Fibroblast of skin of left biceps (primary cell): ENCODE results near the gene TATDN2.
"Not testable (repeated sequence)": the region's sequence is repeated elsewhere in the genome, so short reads cannot be mapped to it uniquely, and the experiment has no call there.

Experiments
- DNase-seq, 2 experiments: peaks; one replicate each; pipeline ENCODE4 v3.0.0-alpha.2; 2013; ENCODE audit warnings: low read depth in 2 of 2

Gene TATDN2

DNA sequence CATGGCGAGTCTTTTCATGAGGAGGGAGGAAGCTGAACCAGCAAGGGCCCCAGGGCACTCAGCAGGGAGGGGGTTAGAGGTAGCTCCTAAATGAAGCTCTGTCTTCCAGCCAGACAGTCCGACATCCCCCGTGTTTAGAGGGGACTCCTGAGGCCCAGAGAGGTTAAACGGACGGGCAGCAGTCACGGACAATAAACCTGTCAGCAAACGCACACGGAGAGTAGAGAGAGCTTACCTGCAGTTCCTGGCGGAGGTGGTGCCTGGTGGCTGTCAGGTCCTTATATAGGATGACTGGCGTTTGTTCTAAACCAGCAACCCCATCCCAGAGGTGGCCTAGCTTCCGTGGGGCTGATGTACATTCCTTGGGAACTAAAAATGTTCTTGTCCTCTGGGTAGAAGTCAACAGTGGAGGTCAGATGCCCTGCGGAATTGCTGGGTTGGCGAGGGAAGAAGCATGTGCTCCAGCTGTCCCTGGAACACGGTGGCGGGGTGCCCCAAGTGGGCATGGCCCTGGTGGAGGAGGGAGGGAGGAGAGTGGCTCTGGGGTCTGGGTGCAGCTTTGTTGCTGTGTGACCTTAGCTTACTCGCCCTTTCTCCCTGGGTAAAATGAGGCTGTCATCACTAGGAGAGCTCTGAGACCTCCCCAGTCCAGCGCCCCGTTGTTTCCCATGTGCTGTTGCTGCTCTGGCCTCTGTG, 42.4 kb downstream of the TATDN2 start:
- no peak for DNase-seq

DNA sequence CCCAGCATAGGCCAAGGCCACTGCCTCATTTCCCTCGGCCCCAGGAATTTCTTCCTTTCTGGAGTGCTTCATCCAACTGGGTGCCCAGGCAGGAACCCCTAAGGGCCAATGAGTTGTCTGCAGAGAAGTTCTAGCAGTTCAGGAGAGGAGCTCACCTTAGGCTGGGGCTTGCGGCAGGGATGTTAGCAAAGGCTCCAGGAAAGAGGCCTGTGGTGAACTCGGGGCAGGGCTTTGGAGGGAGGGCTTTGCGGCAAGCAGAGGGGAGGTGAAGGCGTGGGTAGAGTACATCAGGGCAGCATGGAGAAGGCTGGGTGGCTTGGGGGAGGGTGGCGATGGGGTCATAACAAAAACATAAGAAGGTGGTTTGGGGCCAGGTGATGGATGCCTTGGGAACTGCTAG, 43.4 kb downstream of the TATDN2 start:
- DNase-seq = no peak

DNA sequence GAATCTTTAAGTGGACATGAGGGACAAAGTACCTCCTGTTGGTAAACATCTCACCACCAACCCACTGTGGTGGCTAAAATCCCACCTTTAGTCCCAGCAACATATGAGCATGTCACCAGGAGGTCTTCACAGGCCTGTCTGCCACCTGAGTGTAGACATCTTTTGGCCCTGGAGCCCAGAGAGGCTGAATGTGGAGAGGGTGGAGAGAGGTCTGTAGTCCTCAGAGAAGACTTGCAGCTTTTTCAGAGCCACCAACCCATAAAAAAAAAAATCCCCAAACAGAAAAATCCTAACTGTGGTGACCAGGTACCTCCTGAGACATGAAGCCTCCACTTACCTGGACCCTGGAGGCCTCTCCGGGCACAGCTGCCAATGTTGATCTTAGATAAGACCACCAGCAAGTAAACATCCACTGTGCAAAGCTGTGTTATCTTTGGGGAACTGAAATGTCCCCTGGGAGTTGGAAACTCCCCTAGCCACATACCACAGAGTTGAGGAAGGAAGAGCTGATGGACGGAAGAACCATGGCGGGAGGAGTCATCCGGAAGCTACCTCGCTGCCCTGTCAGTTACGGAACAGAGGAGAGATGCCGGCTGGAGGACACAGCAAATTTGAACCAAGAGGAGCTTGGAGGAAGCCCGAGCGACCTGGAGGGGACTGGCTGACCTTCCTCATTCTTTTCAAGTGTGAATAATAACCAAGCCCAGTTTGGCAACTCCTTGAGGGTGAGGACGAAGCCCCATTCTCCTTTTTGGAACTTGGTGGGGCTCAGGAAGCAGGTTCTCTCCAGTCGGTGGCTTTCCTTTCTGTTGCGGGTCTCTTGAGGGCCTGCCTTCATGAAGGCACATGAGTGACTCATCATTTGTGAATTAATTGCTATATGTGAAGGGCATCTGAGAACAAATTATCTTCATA, 44.5 kb downstream of the TATDN2 start, which contains the start of gene GHRL:
Gene GHRL (minus strand): TSS at position 443 of the 915 bp plus-strand sequence. CDS start 2,767 bp downstream, outside the sequence.
- no peak for DNase-seq

DNA sequence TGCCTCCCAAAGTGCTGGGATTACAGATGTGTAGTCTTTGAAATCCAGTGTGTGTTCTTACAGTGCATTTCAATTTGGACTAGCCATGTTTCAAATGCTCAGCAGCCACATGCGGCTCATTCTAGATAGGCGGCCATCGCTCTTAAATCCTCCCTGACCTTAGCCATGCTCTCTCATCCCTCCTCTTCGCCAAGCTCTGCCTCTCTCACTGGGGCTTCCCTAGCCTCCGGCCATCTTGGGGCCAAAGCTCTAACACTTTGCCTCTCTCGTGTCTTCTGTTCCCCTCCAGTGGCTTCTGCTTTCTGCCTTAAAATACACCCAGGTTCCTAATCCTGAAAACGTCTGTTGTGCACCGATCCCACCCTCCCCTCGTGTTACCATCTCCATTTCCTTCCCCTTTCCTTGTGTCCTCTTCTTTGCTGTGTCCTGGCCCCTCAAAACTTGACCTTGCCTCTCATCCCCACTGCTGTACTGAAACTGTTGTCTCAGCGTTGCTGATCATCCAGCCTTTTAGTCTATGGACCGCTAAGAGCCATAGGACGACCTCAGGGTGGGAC, 45.8 kb downstream of the TATDN2 start:
- no peak for DNase-seq

DNA sequence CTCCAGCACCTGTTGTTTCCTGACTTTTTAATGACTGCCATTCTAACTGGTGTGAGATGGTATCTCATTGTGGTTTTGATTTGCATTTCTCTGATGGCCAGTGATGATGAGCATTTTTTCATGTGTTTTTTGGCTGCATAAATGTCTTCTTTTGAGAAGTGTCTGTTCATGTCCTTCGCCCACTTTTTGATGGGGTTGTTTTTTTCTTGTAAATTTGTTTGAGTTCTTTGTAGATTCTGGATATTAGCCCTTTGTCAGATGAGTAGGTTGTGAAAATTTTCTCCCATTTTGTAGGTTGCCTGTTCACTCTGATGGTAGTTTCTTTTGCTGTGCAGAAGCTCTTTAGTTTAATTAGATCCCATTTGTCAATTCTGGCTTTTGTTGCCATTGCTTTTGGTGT, 49.8 kb downstream of the TATDN2 start:
- not testable (repeated sequence) for DNase-seq

DNA sequence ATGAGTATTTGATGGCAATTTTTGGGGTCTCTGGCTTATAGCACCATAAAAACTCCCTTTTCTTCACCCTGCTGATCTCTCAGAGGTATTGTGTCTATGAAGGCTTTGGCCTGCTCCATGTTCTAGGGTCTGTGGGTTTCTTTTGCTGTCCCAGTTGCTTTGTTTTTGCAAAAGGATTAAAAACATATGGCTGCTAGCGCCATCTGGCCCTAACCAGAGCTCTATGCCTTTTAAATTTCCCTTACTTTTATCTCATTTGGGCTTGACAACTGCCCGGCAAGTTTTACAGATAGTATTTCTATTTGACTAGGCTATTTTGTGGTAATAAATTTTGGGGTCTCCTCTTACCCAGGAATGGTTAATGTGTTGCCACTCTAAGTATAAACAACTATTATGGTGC, 50.9 kb downstream of the TATDN2 start:
- no peak for DNase-seq

DNA sequence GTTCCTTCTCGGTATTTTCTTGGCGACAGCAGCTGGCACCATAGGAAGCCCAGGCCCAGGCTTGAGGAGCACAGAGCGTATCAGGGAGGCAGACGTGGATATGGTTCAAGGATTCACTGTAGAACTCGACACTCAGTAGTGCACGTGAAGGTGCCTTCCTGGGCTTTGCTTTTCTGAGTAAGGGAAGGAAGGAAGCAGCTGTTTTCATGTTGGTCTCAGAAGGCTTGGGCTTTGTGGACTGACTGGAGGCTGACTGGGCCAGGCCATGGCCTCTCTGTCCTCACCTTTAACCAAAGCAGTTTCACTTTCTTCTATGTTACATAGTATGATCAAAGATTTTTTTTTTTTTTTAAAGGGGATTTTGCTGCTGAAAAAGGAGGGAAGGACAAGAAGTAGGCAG, 51.4 kb downstream of the TATDN2 start:
- DNase-seq = no peak

DNA sequence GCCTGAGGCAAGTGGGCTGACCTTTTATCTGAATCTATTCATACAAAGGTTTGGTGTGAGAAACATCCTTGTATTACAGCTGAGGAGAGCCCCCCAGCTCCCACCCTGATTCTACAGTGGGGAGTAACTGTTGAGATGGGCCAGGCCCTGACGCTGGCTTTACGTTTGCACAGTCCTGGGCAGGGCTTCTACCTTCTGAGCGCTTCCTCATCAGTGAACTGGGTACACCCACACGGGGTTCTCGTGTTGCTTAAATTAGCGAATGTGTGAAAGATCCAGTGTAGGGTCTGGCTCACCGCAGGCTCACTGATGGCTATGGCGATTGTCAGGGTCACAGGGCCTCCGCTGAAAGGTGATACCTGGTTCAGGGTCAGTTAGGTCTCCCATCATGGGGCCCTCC, 51.8 kb downstream of the TATDN2 start:
- DNase-seq = no peak

DNA sequence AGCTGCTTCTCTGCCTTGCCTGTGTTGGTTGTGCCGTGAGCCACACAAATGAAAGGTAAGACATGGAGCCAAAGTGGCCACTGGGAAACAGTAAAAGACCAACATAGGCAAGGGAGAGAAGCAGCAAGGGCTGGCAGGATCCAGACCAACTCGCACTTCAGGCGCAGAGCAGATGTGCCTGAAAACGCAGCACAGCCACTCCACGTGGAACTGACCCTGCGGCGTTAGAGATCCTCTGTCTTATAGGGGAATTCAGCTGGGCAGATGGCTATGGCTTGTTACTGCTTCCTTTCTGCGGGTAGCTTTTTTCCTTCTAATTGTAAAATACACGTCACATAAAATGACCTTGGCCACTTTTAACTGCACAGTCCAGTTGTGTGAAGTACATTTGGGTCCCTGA, 54.8 kb downstream of the TATDN2 start:
- DNase-seq = no peak

DNA sequence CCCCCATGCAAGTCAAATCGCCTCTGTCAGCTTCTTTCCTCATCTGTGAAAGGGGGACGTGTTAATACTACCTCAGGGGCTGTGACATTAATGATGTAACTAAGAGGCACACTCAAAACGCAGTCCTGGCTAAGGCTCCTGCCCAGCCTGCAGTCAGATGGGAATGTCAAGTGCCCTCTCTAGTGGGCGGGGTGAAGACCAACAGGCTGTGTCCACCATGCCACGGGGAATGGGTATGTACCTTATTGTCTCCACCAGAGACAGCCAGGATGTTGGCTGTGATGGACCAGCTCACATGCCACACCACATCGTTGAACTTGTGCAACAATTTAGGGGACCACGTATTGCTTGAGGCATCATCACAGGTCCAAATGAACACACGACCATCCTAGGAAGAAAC, 55.5 kb downstream of the TATDN2 start:
- DNase-seq = no peak

DNA sequence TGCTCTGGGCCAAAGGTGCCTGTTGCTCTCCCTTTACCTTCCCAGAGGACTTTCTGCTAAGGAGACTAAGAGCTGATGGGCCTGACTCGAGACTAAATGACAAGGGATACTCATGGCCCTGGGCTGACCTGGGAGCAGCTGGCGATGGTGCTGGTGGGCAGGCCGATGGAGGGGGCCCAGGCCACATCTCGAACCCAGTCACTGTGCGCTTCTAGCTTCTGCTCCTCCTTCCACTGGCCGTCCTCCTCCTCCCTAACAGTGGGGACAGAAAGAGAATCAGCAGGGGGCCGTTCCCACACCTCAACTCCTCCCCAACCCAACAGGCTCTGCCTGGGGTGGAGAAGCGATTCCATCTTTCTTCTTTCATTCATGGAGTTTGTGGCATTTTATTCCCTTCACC, 56.6 kb downstream of the TATDN2 start:
- DNase-seq = no peak

DNA sequence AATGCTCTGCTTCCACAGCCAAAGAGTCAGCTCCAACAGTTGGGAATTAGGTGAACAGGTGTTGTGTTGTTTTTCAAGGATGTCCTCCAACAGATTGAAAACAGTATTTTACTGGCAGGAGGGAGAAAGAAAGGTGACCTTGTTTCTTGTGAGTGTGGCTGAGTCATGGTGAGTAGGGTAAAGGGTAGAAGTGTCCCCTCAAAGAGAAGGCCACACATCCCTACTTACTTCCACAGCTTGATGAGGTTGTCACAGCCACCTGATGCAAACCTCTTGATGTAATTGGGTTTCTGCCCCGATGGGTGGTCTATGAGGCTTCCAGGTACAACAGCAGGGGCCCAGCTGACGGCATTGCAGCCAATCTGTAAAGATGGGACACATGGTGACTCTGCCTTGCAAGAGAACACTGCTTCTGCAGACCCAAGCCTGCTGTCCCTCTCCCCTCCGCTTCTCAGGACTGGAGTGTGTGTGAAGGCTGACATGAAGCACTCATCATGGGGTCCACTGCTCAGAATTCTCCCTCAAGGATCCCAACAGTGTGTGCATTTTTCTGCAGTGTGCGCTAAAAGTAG, 57.2 kb downstream of the TATDN2 start:
- no peak for DNase-seq

DNA sequence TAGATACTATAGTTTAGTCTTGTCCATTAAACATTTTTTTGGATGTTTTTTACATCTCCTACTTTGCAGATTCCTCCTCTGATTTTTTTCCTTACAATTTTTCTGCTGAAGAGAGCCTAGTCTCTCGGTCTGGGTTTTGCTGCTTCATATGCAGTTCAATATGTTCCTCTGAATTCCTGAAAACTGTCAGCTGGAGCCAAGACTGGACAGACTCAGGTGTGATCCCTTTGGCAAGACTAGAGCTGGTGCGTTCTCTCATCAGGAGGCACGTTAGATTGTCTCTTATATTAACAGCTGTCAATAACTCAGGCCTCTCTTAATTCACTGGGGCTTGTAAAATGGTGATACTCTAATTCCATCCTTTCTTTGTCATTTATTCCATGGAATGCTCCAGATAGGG, 57.9 kb downstream of the TATDN2 start:
- DNase-seq = no peak

DNA sequence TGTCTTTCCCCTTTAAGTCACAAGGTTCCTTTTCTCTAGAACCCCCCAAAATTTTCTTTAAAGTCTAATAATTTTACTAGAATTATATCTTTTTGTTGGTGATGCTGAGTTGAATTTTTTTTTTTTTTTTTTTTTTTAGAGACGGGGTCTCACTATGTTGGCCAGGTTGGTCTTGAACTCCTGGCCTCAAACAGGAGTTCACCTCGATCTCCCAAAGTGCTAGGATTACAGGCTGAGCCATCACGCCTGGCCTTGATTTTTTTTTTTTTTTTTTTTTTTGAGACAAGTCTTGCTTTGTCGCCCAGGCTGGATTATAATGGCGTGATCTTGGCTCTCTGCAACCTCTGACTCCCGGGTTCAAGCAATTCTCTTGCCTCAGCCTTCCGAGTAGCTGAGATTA, 60.4 kb downstream of the TATDN2 start:
- DNase-seq = no peak

DNA sequence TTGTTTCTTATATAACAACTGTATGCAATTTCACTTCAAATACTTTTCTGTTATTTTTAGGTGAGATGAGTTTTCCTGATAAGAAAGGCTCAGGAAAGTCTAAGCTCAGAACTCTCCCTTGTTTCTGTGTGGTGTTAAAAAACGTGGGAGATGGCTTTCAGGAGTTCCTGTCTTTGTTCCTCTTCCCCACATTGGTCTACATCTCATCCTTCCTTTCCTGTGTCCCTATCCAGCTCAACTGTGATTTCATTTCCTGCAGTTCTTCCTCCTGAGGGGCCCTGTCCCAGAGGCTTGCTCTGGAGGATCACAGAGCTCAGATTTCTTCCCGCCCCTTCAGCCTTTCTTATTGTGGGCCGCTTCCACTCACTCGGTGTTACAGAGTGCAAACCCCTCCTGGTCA, 61.5 kb downstream of the TATDN2 start:
- no peak for DNase-seq

DNA sequence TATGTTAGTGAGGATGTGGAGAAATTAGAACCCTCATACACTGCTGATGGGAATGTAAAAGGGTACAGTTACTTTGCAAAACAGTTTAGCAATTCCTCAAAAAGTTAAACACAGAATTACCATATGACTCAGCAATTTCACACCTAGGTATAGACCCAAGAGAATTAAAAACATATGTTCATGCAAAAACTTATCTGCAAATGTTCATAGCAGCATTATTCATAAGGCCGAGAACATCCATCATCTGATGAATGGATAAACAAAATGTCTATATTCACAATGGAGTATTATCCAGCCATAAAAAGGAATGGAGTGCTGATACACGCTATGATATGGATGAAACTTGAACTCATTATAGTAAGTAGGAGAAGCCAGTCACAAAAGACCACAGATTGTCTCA, 62.3 kb downstream of the TATDN2 start:
- peak; percentile 47 to 50 for DNase-seq

DNA sequence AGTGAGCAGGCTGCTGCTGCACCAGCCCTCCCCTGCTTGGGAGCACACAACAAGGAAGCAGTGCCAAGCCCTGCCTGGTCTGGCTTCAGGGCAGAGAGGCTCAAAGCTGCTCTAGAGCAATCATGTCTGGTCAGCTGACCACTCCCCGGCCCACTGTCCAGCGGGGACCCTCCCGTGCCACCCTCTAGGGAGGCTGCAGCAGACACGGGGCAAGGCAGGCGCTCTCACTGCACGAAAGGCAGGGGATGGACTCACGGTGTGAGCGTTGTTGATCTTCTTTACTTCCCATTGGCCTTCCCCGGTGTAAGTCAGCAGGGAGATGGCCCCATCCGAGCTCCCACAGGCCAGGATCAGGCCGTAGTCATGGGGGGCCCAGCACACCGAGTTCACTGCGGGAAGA, 63.5 kb downstream of the TATDN2 start:
- no peak for DNase-seq

DNA sequence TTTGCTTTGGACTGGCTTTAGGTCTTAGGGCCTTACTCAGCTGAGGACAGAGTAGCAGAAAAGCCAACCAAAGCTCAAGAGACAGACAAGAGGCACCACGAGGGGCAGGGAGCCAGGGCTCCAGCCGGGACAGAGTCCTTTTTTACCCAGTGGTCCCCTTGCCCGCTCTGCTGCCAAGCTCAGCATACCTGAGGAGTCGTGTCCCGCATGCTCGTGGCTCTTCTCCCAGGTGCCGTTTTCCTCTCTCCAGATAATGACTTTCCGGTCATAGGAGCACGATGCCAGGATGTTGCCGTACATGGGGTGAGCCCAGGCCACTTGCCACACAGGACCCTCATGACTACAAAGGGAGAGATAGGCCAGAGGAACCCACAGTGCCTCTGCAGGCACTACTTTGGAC, 64.1 kb downstream of the TATDN2 start:
- no peak for DNase-seq

DNA sequence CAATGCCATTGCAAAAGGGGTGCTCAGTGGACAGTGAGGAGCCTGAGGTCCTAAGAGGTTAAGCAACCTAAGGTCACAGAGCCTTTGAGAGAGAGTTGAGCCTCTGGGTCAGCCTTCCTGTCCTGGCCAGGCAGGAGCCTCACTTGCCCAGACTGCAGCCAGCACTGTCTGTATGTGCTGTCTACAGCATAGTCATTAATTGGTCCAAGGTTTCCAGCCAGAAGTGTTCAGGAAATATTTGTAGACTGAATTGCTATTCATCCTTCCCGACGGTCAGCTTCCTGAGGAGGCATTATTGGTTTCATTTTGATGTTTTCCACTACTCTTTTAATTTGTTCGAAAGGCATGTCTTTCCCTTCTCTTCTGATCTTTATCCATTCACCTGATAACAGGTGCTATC, 64.6 kb downstream of the TATDN2 start:
- DNase-seq = no peak

DNA sequence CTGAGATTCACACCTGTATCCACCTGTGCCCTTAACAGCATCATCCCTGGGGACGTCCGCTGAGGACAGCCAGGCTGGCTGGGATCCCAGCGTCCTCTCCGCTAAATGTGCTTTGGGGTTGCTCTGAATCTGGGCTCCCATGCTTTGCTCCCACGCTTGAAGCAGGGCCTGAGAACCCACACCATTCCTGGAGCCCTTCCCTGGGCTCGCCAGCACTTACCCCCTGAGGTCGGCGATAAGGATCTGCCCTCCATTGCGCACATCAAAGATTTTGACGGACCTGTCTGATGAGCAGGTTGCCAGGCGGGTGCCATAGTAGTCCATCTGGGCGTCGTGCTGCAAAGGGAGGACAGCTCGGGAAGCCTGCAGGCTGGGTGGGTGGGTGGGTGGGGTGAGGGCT, 66.8 kb downstream of the TATDN2 start:
- no peak for DNase-seq

DNA sequence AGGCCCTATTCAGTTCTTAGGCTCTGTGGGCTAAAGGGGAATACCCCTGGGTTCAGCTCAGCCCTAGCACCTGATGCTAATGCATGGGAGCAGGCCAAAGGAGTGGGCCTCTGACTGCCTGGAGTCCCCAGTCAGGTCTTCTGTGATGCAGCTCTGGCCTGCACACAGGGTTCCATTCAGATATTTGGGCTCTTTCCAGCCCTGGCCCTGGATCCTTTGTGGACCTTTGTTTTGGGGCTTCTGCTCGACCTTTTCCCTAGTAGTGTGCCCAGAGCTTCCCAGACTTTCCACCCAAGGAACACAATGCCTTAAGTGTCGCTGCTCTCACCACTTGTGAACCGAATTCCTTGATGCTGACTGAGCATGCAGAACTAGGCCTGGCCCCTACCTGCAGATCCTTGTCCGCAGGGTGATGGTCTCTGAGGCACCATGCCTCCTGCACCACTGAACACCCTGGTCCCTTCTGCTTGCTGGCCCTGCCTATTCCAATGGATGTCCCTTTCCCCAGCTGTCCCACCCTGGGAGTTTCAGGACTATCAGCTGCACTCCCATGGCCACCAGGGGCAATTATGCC, 67.6 kb downstream of the TATDN2 start:
- no peak for DNase-seq

DNA sequence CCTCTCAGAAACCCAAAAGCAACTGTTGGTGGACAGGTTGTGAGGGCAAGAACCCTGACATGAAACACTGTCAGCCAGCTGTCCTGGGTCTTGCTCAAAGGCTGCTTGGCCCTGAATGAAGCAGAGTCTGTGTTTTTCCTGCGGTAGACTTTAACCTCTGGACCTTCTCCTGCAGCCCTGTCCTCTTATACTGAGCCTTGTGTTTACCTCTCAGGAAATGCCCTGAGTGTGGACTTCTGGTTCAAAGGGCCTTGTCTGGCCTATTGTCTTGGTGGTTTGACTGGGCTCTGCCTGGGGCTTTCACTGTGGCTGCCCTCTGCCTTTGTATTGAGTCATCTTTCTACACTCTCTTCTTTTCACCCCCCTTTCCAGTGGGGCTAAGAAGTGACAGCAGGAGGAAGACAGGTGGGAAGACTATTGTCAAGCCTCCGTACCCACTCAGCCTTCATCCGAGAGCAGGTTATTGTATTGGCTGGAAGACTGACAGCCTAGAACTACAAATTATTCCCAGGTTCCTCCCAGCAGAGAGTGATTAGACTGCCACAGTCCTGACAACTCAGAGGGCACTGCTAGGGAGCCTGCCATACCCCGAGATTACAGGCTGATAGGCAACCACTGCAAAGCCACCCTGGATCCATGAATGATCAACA, 69.2 kb downstream of the TATDN2 start:
- DNase-seq = no peak
